LNCaP clone FGC (cell line): Measurements from ENCODE around the gene PAX6.

ENCODE experiments used
- DNase-seq: peaks from one replicate; pipeline ENCODE4 v3.0.0-alpha.2; 2011; ENCODE audit warnings: low read depth
- H3K4me3 ChIP-seq: 2 replicates; pipeline ENCODE4 v1.5.1; 2011; ENCODE audit warnings: mild to moderate bottlenecking, low read depth, low read length, control low read depth
- TF ChIP-seq, protein P1 (sequence below): IDR thresholded peaks from 2 replicates; pipeline ENCODE4 v1.5.1; 2012; ENCODE audit warnings: mild to moderate bottlenecking; ENCODE audit not compliant: control insufficient read depth, insufficient read depth; ENCODE audit errors: extremely low read depth

PAX6 gene

DNA sequence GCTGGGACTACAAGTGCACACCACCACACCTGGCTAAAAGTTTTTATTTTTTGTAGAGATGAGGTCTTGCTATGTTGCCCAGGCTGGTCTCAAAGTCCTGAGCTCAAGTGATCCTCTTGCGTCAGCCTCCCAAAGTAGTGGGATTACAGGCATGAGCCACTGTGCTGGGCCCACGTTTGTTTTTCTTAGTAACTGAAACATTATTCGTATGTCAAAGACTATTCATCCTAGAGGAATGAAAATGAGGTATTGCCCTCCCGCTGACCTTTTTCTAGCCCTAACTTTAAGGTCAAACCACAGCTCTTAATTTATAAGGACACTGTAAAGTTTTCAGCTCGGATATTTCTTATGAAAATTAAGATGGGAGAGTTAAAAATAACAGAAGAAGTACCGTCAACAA is 33.2 kb upstream of the PAX6 start:
- no peak overlapping the region for H3K4me3 ChIP-seq
- TF ChIP-seq, protein P1, sequence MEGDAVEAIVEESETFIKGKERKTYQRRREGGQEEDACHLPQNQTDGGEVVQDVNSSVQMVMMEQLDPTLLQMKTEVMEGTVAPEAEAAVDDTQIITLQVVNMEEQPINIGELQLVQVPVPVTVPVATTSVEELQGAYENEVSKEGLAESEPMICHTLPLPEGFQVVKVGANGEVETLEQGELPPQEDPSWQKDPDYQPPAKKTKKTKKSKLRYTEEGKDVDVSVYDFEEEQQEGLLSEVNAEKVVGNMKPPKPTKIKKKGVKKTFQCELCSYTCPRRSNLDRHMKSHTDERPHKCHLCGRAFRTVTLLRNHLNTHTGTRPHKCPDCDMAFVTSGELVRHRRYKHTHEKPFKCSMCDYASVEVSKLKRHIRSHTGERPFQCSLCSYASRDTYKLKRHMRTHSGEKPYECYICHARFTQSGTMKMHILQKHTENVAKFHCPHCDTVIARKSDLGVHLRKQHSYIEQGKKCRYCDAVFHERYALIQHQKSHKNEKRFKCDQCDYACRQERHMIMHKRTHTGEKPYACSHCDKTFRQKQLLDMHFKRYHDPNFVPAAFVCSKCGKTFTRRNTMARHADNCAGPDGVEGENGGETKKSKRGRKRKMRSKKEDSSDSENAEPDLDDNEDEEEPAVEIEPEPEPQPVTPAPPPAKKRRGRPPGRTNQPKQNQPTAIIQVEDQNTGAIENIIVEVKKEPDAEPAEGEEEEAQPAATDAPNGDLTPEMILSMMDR = no peak
- DNase-seq = no peak

DNA sequence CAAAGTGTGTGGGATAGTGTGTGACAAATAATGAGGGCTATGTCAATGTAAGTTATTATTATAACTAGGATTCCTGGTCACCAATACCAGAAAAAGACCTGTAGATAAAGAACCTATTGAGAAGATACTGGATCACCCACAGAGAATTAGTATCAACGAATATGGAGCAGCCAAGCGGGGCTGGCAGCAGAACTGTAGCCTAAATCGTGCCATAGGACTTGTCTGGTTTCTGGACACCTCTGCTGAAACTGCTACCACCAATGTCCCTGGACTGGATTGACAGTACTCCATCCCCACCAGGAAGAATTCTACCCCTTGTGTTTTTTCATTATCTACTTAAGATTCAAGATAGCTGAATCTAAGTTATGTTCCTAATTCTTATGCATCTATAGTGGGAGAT is 30.3 kb upstream of the PAX6 start:
- TF ChIP-seq, protein P1 = no peak
- no peak for DNase-seq

DNA sequence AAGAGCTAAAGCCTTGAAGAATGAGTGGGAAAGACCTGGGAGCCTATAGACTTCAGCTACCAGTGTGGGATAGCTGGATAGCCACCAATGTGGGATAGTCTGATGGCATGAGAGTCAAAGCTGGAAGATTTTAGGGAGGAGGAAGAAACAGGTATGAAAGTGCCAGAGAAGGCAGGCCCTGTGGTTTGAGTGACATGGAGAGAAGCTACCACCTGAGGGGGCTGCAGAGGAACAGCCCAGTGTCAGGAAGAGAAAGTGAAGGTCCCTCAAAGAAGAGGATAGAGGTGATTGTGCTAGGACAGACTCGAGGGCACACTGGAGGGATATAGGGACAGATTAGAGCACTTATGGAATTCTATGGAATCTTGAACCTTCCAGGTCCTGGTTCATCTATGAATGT is 23.1 kb upstream of the PAX6 start:
- no peak overlapping the region for H3K4me3 ChIP-seq
- no peak for DNase-seq
- TF ChIP-seq, protein P1 = no peak

More for the DNA sequence above, 30.3 kb upstream of the PAX6 start:
- no peak overlapping the region for H3K4me3 ChIP-seq

DNA sequence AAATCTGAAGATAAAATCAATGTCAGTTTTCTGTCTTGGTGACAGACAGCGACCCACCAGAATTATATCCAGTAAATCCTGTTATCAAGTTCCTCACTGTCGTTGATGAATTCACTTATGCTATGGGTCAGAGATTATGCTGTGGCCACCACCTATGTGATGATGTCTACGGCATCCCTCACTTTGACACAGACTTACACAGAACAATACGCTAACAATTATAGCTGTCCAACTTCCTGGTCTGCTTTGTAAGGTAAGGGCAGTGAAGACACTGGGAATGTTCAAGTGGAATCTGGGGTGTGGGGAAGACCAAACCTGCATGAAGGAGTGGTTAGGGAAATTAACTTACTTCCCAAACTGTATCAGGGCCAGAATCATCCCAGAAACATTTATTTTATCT is 19.3 kb upstream of the PAX6 start:
- TF ChIP-seq, protein P1 = no peak
- DNase-seq = no peak
- H3K4me3 ChIP-seq = no peak overlapping the region

DNA sequence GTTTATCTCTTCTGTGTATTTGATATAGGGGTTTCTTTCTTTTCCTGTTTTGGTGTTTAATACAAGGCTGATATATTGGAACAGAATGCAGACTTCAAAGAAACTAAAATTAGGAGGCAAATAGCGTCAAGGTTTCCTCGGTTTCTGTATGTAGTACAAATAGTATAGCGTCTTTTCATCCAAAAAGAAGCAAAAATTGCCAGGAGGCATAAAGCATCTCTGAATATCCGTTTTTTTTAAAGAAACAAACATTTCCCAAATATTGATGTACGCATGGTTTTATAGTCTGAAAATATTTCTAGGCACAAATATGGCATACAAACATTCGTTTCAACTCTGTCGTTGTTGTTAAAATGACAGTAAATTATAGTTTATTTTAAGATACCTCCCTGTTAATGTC is 17.1 kb upstream of the PAX6 start:
- TF ChIP-seq, protein P1 = no peak
- H3K4me3 ChIP-seq = no peak overlapping the region
- no peak for DNase-seq

DNA sequence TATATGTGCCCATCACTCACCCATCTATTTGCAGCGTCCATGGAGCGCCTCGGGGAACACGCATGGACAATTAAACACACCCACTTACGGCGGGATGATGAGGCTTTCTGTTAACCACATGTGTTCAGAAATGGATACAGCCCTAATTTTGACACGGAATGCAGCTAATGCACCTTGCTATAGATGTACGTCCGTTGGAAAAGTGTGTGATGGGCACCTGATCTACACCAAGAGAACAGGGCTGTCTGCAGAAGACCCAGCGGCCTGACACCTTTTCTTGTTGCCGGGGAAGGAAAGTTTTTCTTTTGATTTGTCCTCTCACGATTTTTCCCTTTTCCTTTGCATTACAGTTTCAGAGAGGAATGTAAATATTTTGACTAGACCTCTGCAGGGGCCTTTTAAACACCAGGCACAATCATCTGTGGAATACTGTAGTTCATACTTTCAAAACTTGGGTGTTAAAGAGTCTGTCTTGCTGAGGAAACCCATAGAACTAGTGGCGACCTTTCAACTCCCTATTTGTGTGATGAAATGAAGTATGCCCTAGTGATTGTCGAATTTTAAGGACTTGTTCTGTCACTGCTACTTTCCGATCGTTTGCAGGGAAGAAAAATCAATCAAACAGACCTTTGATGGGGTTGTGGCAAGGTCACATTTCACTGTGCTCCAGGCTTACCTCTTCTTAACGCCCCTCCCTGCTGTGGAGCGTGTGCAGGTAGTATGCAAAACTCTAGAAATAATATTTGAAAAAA is 16.5 kb upstream of the PAX6 start:
- H3K4me3 ChIP-seq = no peak overlapping the region
- TF ChIP-seq, protein P1 = no peak
- no peak for DNase-seq

DNA sequence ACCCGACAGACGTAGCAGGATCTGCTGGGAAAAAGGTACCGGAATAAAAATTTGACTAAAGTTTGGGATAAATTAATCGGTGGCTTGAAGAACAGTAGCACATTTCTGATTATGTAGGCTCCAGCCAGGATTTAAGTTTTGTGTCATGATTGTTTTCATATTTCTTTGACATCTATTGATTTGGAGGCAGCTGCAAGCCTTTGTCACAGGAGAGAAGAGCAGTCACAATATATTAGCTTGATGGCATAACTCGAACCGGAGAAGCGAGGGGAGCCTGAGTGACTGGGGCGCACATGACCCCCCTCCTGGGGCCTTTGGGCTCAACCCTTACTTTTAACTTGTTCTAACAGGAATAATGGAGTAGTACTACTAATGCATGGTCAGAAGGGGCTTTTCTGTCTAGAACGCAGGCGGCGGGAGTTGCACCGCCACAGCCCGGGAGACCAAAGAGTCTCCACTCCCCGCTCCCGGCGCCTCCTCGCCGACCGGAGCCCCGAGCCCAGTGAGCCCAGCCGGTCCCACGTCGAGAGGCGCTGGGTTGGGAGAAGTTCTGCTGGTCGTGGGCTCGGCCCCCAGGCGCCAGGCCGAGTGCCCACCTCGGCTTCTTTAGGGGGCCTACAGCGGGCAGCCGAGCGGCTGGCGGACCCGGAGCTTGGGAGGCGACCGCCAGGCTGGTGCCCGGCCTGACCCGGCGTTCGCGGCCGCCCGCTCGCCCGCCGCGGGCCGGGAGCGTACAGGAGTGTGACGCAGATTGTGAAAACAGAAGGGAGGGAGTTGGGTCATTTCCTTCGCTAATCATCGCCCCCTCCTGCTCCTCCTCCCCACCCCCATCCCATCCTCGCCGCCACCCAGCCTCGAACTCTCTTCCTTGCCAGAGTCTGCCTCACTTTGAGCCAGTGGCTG is 15.7 kb upstream of the PAX6 start:
- DNase-seq = no peak
- no peak overlapping the region for H3K4me3 ChIP-seq
- TF ChIP-seq, protein P1 = no peak
